Neutrophil (primary cell): ENCODE data around the gene CCPG1.

Experiments used
- H3K27ac ChIP-seq: fragments of 200-600 bp; sonication (generic); 2 replicates; pipeline ENCODE4 v1.5.1; 2016; ENCODE audit warnings: mild to moderate bottlenecking, moderate library complexity
- H3K27me3 ChIP-seq: fragments of 200-600 bp; sonication (generic); 2 replicates; pipeline ENCODE4 v1.6.0; 2016; ENCODE audit warnings: mild to moderate bottlenecking
- H3K36me3 ChIP-seq: fragments of 200-600 bp; sonication (generic); 2 replicates; pipeline ENCODE4 v1.5.1; 2017
- H3K4me1 ChIP-seq, 2 experiments: fragments of 200-600 bp in 1 of 2; sonication (generic) in 1 of 2; 1 replicate in 1 of 2; 2 replicates in 1 of 2; pipeline versions ENCODE4 v1.5.1 to v1.6.1; 2013 to 2016; ENCODE audit warnings: low read depth in 1 of 2, low read length in 1 of 2, mild to moderate bottlenecking in 1 of 2, moderate library complexity in 1 of 2; ENCODE audit not compliant: control insufficient read depth in 1 of 2, insufficient read depth in 1 of 2
- H3K4me3 ChIP-seq, 2 experiments: fragments of 200-600 bp in 1 of 2; sonication (generic) in 1 of 2; 1 replicate in 1 of 2; 2 replicates in 1 of 2; pipeline ENCODE4 v1.5.1; 2013 to 2016; ENCODE audit warnings: low read depth in 1 of 2, low read length in 1 of 2, mild to moderate bottlenecking in 1 of 2, moderate library complexity in 1 of 2
- H3K9me3 ChIP-seq: fragments of 200-600 bp; sonication (generic); 2 replicates; pipeline ENCODE4 v1.5.1; 2016
- TF ChIP-seq, protein P1 (sequence below): fragments of 200-600 bp; sonication (generic); IDR thresholded peaks from 2 replicates; pipeline ENCODE4 v1.5.1; 2016; ENCODE audit warnings: antibody characterized with exemption

CCPG1 gene

DNA sequence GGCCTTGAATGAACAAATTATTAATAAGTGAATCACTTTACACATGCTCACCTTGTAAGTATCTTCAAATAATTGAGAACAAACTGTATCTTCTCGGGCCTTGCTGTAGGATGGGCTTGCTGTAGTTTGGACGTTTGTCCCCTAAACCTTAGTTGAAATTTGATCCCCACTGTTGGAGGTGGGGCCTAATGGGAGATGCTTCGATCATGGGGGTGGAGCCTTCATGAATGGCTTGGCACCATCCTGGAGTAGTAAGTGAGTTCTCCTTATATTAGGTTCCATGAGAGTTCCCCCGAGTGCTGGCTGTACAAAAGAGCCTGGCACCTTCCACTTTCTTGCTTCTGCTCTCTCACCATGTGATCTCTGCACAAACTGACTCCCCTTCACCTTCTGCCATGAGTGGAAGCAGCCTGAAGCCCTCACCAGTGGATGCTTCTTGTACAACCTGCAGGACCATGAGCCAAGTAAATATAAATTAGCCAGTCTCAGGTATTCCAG lies 59.8 kb downstream of the CCPG1 start:
- peaks cover 80% of the 10 kb centered on the region for H3K36me3 ChIP-seq
- no peak overlapping the region for H3K4me3 ChIP-seq
- H3K4me1 ChIP-seq = peaks cover 12 to 16% of the 10 kb centered on the region in 2 experiments
- H3K27me3 ChIP-seq = no peaks in the 10 kb centered on the region
- H3K27ac ChIP-seq = peak overlapping the region; percentile 37
- TF ChIP-seq, protein P1, sequence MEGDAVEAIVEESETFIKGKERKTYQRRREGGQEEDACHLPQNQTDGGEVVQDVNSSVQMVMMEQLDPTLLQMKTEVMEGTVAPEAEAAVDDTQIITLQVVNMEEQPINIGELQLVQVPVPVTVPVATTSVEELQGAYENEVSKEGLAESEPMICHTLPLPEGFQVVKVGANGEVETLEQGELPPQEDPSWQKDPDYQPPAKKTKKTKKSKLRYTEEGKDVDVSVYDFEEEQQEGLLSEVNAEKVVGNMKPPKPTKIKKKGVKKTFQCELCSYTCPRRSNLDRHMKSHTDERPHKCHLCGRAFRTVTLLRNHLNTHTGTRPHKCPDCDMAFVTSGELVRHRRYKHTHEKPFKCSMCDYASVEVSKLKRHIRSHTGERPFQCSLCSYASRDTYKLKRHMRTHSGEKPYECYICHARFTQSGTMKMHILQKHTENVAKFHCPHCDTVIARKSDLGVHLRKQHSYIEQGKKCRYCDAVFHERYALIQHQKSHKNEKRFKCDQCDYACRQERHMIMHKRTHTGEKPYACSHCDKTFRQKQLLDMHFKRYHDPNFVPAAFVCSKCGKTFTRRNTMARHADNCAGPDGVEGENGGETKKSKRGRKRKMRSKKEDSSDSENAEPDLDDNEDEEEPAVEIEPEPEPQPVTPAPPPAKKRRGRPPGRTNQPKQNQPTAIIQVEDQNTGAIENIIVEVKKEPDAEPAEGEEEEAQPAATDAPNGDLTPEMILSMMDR = no peak
- H3K9me3 ChIP-seq = no peaks in the 10 kb centered on the region

DNA sequence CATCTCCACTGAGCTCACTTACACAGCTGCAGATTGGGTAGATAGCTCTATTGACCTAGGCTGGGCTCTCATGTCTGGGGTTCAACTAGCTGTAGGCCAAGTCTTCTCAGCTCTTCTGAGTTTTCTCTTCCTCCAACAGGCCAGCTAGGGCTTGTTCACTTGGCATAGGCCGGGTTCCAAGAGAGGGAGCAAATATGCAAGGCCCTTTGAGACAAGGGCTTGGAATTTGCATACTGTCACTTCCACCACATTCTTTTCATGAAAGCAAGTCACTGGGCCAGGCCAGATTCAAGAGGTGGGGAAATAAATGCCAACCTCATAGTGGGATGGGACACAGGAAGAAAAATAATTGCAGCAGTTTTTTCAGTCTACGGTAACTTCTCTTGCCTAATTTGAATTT lies 64.0 kb downstream of the CCPG1 start:
- Histone ChIP-seq H3K36me3 (peaks cover 74% of the 10 kb centered on the region), H3K9me3 (no peaks in the 10 kb centered on the region), H3K27me3 (no peaks in the 10 kb centered on the region), H3K27ac (peak overlapping the region; percentile 80), H3K4me1 (peaks cover 12 to 17% of the 10 kb centered on the region in 2 experiments), H3K4me3 (no peak overlapping the region)
- TF ChIP-seq, protein P1 = no peak

DNA sequence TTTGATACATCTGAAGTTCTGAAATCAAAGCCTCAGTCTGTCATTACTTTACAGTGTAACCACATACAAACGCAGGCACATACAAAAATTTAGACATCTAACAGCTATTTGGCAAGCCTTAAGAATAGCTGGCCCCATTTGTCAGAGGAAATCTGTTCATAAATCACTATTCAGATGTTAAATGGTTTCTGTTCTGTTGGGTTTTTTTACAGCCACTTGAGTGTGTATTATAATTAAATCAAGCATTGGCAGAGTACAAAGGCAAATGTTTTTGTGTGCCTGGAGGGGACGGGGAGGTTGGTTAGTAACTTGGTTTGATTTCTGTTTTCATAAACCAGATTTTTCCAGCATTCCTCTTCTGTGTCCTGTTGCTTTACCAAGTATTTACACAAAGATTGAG lies 65.0 kb downstream of the CCPG1 start:
- H3K27me3 ChIP-seq = no peaks in the 10 kb centered on the region
- no peaks in the 10 kb centered on the region for H3K9me3 ChIP-seq
- H3K27ac ChIP-seq = peak overlapping the region; percentile 80
- no peak overlapping the region for H3K4me3 ChIP-seq
- peaks cover 12 to 17% of the 10 kb centered on the region in 2 experiments for H3K4me1 ChIP-seq
- H3K36me3 ChIP-seq = peaks cover 76% of the 10 kb centered on the region
- TF ChIP-seq, protein P1 = no peak

DNA sequence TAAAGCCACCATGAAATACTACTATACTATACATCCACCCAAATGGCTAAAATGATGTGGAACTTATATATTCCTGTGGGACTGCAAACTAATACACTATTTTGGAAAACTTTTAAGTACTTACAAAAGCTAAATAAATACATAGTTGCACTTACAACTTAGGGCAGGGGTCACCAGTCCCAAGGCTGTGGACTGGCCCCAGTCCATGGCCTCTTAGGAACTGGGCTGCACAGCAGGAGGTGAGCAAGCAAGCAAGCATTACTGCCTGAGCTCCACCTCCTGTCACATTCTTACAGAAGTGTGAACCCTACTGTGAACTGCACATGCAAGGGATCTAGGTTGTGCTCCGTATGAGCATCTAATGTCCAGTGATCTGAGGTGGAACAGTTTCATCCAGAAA lies 71.0 kb downstream of the CCPG1 start:
- H3K36me3 ChIP-seq = peaks cover 81% of the 10 kb centered on the region
- H3K4me1 ChIP-seq = peaks cover 0 to 3% of the 10 kb centered on the region in 2 experiments
- TF ChIP-seq, protein P1 = no peak
- H3K4me3 ChIP-seq = no peak overlapping the region
- no peaks in the 10 kb centered on the region for H3K9me3 ChIP-seq
- H3K27me3 ChIP-seq = no peaks in the 10 kb centered on the region
- no peak overlapping the region for H3K27ac ChIP-seq

DNA sequence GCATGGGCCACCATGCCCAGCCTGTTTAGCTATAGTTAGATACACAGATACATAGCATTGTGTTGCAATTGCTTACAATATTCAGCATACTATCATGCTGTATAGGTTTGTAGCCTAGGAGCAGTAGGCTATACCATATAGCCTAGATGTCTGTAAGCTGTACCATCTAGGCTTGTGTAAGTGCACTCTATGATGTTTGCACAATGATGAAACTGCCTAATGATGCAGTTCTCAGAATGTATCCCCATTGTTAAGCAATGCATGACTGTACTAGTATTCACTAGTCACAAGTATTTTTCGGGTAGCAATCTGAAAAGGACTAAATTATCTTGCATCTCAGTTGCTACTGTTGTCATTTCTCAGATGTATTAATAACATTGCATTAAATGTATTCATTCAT lies 73.2 kb downstream of the CCPG1 start:
- TF ChIP-seq, protein P1 = no peak
- Histone ChIP-seq H3K27me3 (no peaks in the 10 kb centered on the region), H3K4me1 (peaks cover 0 to 3% of the 10 kb centered on the region in 2 experiments), H3K27ac (peak overlapping the region; percentile 4), H3K4me3 (no peak overlapping the region), H3K9me3 (no peaks in the 10 kb centered on the region), H3K36me3 (peaks cover 85% of the 10 kb centered on the region)

DNA sequence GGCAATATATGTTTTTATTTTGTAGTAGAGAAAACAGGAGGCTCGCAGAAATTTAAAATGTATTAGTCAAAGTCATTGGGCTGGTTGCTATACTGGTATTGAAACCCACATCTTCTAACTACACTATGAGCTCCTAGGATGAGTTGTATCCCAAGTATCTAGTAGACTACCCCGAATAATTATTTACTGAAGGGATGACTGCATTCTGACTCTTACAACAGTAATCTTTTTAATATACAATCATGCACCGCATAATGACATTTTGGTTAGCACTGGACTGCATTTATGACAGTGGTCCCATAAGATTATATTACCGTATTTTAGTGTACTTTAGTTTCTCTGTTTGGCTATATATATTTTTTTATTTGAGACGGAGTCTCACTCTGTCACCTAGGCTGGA lies 73.8 kb downstream of the CCPG1 start:
- Histone ChIP-seq H3K27ac (no peak overlapping the region), H3K27me3 (no peaks in the 10 kb centered on the region), H3K4me3 (no peak overlapping the region), H3K36me3 (peaks cover 82% of the 10 kb centered on the region), H3K4me1 (peaks cover 0 to 3% of the 10 kb centered on the region in 2 experiments), H3K9me3 (no peaks in the 10 kb centered on the region)
- TF ChIP-seq, protein P1 = no peak
